GM21528 (cell line): Measurements from ENCODE around the gene ATOX1.
"Not testable (repeated sequence)": the region's sequence is repeated elsewhere in the genome, so short reads cannot be mapped to it uniquely, and the experiment has no call there.

Source experiments
- ATAC-seq: cut with Tn5 transposase; IDR thresholded peaks from one replicate; pipeline ENCODE4 v1.9.1; 2021; ENCODE audit warnings: mild to moderate bottlenecking, moderate library complexity; ENCODE audit not compliant: unreplicated experiment, low FRiP score

ATOX1 gene

GRCh38 chr5:151758430-151759241, at the start of gene ATOX1:
TSS of gene ATOX1 (minus strand) at chr5:151758631. CDS start at chr5:151758551, 80 bp downstream.
- peak; percentile 91 for ATAC-seq

GRCh38 chr5:151805414-151806223, 47.2 kb upstream of the ATOX1 start:
- no peak for ATAC-seq

- no peak for ATAC-seq
Measured at GRCh38 chr5:151800532-151800931, 42.1 kb upstream of the ATOX1 start.

GRCh38 chr5:151799407-151799806, 41.0 kb upstream of the ATOX1 start:
- ATAC-seq = no peak

- ATAC-seq = no peak
Measured at GRCh38 chr5:151798674-151799073, 40.2 kb upstream of the ATOX1 start.

- ATAC-seq = no peak
Measured at GRCh38 chr5:151795426-151795825, 37.0 kb upstream of the ATOX1 start.

GRCh38 chr5:151793358-151793757, 34.9 kb upstream of the ATOX1 start:
- no peak for ATAC-seq

- no peak for ATAC-seq
Measured at GRCh38 chr5:151787817-151788216, 29.4 kb upstream of the ATOX1 start.

- ATAC-seq = no peak
Measured at GRCh38 chr5:151786468-151786867, 28.0 kb upstream of the ATOX1 start.

- ATAC-seq = no peak
Measured at GRCh38 chr5:151784141-151784540, 25.7 kb upstream of the ATOX1 start.

GRCh38 chr5:151783664-151784063, 25.2 kb upstream of the ATOX1 start:
- not testable (repeated sequence) for ATAC-seq

- no peak for ATAC-seq
Measured at GRCh38 chr5:151781201-151781600, 22.8 kb upstream of the ATOX1 start.

GRCh38 chr5:151780348-151780747, 21.9 kb upstream of the ATOX1 start:
- no peak for ATAC-seq

GRCh38 chr5:151779531-151780125, 21.2 kb upstream of the ATOX1 start:
- ATAC-seq = no peak

- ATAC-seq = no peak
Measured at GRCh38 chr5:151775025-151775606, 16.7 kb upstream of the ATOX1 start.

- no peak for ATAC-seq
Measured at GRCh38 chr5:151773951-151774350, 15.5 kb upstream of the ATOX1 start.

GRCh38 chr5:151772846-151773561, 14.6 kb upstream of the ATOX1 start:
- ATAC-seq = no peak

GRCh38 chr5:151772029-151772845, 13.8 kb upstream of the ATOX1 start:
- ATAC-seq = peak; percentile 2

GRCh38 chr5:151771259-151772028, 13.0 kb upstream of the ATOX1 start, which contains the start of gene G3BP1:
TSS of gene G3BP1 (plus strand) at chr5:151771954. CDS start at chr5:151786621, 14,667 bp downstream.
- peak; percentile 87 for ATAC-seq
